ENCODE data around the gene TENM4. TPM values are rescaled to one million over a fixed set of nuclear protein-coding genes. Genes with fewer than 3 reads are reported as not detected.

The TENM4 gene
- total and polyA plus RNA-seq, 2 of the 13 experiments (the other 11 are each of a cell fraction or from before 2014, with no cell fraction given): not detected

GRCh38 chr11:78684377-78684776 lies 756.5 kb downstream of the TENM4 start (continued):
- TF ChIP-seq ZNF646 (CRISPR knock-in tag; IDR thresholded peaks at IDR 0.05): no peak

- no TSS peak for BruUV-seq (replicated peaks)
- Histone ChIP-seq H3K4me1 (ENCODE audit: insufficient read depth, low read length) (no peaks in the 10 kb centered on the region), H4K20me1 (ENCODE audit: insufficient read depth, low read length) (no peaks in the 10 kb centered on the region), H3K9me3 (ENCODE audit: low read length) (no peaks in the 10 kb centered on the region), H3K4me2 (ENCODE audit: low read depth, low read length) (no peak overlapping the region), H3K79me2 (ENCODE audit: insufficient read depth, low read length) (no peaks in the 10 kb centered on the region), H3K27me3 (ENCODE audit: control insufficient read depth in 1 of 2, insufficient read depth in 2 of 2, low read length in 2 of 2) (peaks cover 0 to 12% of the 10 kb centered on the region in 2 experiments; a peak in 1 of 5 replicates), H3K27ac (ENCODE audit: extremely low read length, insufficient read depth, low read length) (no peak overlapping the region), H2AFZ (ENCODE audit: low read length) (no peak overlapping the region), H3K4me3 (replicated peaks in 1 of 3; ENCODE audit: insufficient read depth in 1 of 3, low read depth in 2 of 3, low read length in 3 of 3) (no peak overlapping the region), H3K9ac (ENCODE audit: insufficient read depth, low read depth, low read length) (no peak overlapping the region), H3K36me3 (replicated peaks in 1 of 2; ENCODE audit: control insufficient read depth in 1 of 2, insufficient read depth in 2 of 2, low read length in 2 of 2) (no peaks in the 10 kb centered on the region)
- ATAC-seq (no peak), FAIRE-seq (no peak), DNase-seq (ENCODE audit: low spot score) (no peak)
- ChIA-PET CTCF (ENCODE audit: low intra/inter-chr PET ratio, low total read pairs) (no interaction called here), POLR2A (no interaction called here)
- intact Hi-C loops (cut with micrococcal nuclease; ENCODE audit: unreplicated experiment) (no loop called here), in situ Hi-C loops (cut with HindIII; ENCODE audit: extremely low pct_ligation_motif_present, low pct_unique_long_range_greater_than_20kb) (no loop called here)
- WGBS (ENCODE audit: low lambda C conversion rate): 43% methylated on average over 5 of the region's 5 CpGs
- no peak for TF ChIP-seq RARG (CRISPR knock-in tag; IDR thresholded peaks at IDR 0.05; ENCODE audit: low read depth)
- TF ChIP-seq BCL3 (CRISPR knock-in tag; IDR thresholded peaks at IDR 0.05): no peak
- no peak for TF ChIP-seq U2AF1 (optimal IDR thresholded peaks at IDR 0.05; ENCODE audit: low read depth, low read length)
- TF ChIP-seq FOXM1 (CRISPR knock-in tag; IDR thresholded peaks at IDR 0.05): no peak
- no peak for TF ChIP-seq DZIP1 (CRISPR knock-in tag; IDR thresholded peaks at IDR 0.05)
- TF ChIP-seq MYPOP (CRISPR knock-in tag; IDR thresholded peaks at IDR 0.05): no peak
- TF ChIP-seq ZBTB2 (CRISPR knock-in tag; IDR thresholded peaks at IDR 0.05; ENCODE audit: low read depth): no peak
- no peak for TF ChIP-seq NPAS2 (CRISPR knock-in tag; IDR thresholded peaks at IDR 0.05; ENCODE audit: borderline replicate concordance)
- TF ChIP-seq MXD4 (CRISPR knock-in tag; IDR thresholded peaks at IDR 0.05): no peak
These were observed 757.1 kb downstream of the TENM4 start for GRCh38 chr11:78683774-78684173.

Measured in HepG2 (cell line).